Measurements from ENCODE around the gene PIK3R2.

GRCh38 chr19:18196511-18196845, 43.5 kb downstream of the PIK3R2 start:
- TF ChIP-seq CTCF (conservative IDR thresholded peaks at IDR 0.05; ENCODE audit: low read depth, low read length): no peak
- no peak for TF ChIP-seq EZH2 (IDR thresholded peaks at IDR 0.05; ENCODE audit: borderline replicate concordance, low read depth, low read length, poor library complexity, severe bottlenecking)

Data from A673 (cell line).